ENCODE data around the gene TFCP2.

DNA sequence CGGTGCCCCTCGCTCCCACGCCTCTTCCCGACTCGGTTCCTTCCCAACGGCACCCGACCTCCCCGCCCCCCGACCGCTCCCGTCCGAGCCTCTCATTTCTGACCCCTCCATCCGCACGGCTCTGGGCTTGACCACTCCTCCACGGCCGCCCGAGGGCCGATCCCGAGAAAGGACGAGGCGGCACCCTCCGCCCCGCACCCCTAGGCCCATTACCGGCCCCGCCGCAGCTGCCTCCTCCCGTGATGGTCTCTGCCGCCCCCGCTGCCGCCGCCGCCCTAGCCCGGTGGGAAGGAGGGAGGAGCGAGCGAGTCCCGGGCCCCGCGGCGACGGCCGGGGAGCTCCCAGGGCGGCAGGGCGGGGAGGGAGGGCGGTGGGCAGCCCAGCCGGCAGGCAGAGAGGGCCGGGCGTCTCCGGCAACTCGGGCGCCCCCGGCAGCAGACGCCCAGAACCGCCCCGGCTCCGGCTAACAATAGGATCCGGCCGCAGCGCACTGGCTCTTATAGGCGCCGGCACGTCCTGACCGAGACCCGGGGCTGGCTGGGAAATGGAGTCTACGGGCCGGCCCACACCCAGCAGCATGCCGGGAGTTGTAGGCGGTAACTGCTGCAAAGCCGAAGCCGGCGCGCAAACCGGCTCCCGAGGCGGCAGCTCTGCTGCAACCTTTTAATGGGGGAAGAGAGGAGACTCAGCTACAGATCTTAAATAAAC is 89.7 kb downstream of the TFCP2 start, which contains the start of gene CSRNP2:
- TF ChIP-seq, protein P1, sequence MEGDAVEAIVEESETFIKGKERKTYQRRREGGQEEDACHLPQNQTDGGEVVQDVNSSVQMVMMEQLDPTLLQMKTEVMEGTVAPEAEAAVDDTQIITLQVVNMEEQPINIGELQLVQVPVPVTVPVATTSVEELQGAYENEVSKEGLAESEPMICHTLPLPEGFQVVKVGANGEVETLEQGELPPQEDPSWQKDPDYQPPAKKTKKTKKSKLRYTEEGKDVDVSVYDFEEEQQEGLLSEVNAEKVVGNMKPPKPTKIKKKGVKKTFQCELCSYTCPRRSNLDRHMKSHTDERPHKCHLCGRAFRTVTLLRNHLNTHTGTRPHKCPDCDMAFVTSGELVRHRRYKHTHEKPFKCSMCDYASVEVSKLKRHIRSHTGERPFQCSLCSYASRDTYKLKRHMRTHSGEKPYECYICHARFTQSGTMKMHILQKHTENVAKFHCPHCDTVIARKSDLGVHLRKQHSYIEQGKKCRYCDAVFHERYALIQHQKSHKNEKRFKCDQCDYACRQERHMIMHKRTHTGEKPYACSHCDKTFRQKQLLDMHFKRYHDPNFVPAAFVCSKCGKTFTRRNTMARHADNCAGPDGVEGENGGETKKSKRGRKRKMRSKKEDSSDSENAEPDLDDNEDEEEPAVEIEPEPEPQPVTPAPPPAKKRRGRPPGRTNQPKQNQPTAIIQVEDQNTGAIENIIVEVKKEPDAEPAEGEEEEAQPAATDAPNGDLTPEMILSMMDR (IDR thresholded peaks at IDR 0.05) = peak in 1 of 3 experiments; percentile 18
- TF ChIP-seq POLR2A (IDR thresholded peaks at IDR 0.05) (peak; percentile 90 to 99), POLR2AphosphoS5 (IDR thresholded peaks at IDR 0.05; ENCODE audit: insufficient read depth in 1 of 2, low read depth in 1 of 2) (peak; percentile 90 to 98)
